Lower lobe of right lung (tissue), 2 donors: ENCODE measurements around the gene UPK1A. TPM values are rescaled to one million over a fixed set of nuclear protein-coding genes. Genes with fewer than 3 reads are reported as not detected.

ENCODE experiments used
- ATAC-seq, 2 donors: fragments of 200-7000 bp; cut with Tn5 transposase; one replicate each; pipeline ENCODE4 v1.9.1; 2020 to 2022; ENCODE audit warnings: mild to moderate bottlenecking in 2 of 2, moderate library complexity in 2 of 2
- DNase-seq: peaks from one replicate; pipeline ENCODE4 v3.0.0-alpha.2; 2020
- H3K27ac ChIP-seq: fragments of 200-600 bp; one replicate; pipeline ENCODE4 v1.8.0; 2022
- H3K27me3 ChIP-seq: fragments of 200-600 bp; one replicate; pipeline ENCODE4 v1.8.0; 2022; ENCODE audit warnings: low read depth
- H3K36me3 ChIP-seq: fragments of 200-600 bp; one replicate; pipeline ENCODE4 v1.8.0; 2022; ENCODE audit warnings: mild to moderate bottlenecking
- H3K4me1 ChIP-seq: fragments of 200-600 bp; one replicate; pipeline ENCODE4 v1.8.0; 2022
- H3K4me3 ChIP-seq: fragments of 200-600 bp; one replicate; pipeline ENCODE4 v1.8.0; 2022; ENCODE audit warnings: mild to moderate bottlenecking
- H3K9me3 ChIP-seq: fragments of 200-600 bp; one replicate; pipeline ENCODE4 v1.8.0; 2022
- intact Hi-C: fragments of 100-400 bp; cut with DNase I; formaldehyde crosslinking; loops from one replicate; pipeline ENCODE4 v1.11.0; 2022
- long read RNA-seq: library from polyadenylated mRNA; unstranded; transcript quantifications from one replicate; pipeline ENCODE4 v2.0.0, GENCODE V29; 2021
- total RNA-seq: library from RNA; stranded (reverse); fragmentation: NEBNext Ultra II Directional; extraction: Animal tissue kit (Norgen Biotek cat#: 25700); gene quantifications from one replicate; pipeline ENCODE4 v1.2.1, GENCODE V29; 2021
- TF ChIP-seq, protein P1 (sequence below): fragments of 200-600 bp; IDR thresholded peaks from one replicate; pipeline ENCODE4 v1.8.0; 2022; ENCODE audit warnings: antibody characterized with exemption, mild to moderate bottlenecking
- donor health status: DM: no; HTN: yes; CAD: no; lungs with severe emphysema.

Gene UPK1A
- total RNA-seq = not detected
- long read RNA-seq = 0 reads

DNA sequence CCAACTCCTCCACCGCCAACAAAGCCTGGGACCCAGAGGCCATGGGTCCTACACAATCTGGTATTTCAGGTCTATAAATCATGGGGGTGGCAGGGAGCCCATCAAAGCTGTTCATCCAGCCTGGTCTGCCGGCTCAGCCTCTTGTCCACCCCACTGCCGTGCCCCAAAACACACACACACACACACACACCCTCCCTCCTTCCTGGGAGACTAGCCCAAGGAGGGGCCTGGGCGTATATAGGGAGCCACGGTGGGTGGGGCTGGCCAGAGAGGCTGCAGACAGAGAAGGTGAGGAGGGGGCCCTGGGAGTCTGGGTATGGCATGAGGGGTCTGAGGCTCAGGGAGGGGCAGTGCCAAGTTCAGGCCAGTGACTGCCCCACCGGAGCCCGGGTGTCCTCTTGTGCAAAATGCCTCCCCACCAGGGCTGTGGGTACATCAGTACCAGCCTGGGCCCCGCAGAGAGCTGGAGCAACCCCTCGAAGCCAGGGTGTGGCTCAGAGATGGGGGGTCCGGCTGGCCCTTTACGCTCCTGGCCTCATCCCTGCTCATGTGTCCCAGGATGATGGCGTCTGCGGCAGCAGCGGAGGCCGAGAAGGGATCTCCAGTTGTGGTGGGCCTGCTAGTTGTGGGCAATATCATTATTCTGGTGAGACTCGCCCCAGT is at the start of gene UPK1A:
TSS of gene UPK1A (plus strand) at position 267 of the 663 bp plus-strand sequence. CDS start at position 563, 296 bp downstream.
- Histone ChIP-seq H3K27me3 (no peaks in the 10 kb centered on the region), H3K4me3 (no peak within 1 kb of the TSS), H3K9me3 (no peaks in the 10 kb centered on the region), H3K27ac (no peak within 1 kb of the TSS), H3K36me3 (peaks cover 13% of the 10 kb centered on the region), H3K4me1 (no peaks in the 10 kb centered on the region)
- TF ChIP-seq, protein P1, sequence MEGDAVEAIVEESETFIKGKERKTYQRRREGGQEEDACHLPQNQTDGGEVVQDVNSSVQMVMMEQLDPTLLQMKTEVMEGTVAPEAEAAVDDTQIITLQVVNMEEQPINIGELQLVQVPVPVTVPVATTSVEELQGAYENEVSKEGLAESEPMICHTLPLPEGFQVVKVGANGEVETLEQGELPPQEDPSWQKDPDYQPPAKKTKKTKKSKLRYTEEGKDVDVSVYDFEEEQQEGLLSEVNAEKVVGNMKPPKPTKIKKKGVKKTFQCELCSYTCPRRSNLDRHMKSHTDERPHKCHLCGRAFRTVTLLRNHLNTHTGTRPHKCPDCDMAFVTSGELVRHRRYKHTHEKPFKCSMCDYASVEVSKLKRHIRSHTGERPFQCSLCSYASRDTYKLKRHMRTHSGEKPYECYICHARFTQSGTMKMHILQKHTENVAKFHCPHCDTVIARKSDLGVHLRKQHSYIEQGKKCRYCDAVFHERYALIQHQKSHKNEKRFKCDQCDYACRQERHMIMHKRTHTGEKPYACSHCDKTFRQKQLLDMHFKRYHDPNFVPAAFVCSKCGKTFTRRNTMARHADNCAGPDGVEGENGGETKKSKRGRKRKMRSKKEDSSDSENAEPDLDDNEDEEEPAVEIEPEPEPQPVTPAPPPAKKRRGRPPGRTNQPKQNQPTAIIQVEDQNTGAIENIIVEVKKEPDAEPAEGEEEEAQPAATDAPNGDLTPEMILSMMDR = no peak
- ATAC-seq (no peak), DNase-seq (no peak)
- intact Hi-C loops = no loop called here

DNA sequence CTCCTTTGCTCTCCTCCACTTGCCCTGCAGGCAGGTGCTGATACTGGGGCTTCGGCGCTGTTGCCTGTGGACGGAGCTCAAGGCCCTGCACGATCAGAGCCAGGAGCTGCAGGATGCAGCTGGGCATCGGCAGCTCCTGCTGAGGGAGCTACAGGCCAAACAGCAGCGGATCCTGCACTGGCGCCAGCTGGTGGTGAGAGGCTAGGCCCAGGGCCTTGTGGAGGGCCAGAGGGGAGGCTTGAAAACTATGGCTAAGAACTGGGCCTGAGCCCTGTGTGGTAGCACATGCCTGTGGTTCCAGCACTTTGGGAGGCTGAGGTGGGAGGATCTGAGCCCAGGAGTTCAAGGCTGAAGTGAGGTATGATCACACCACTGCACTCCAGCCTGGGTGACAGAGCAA is 47.5 kb upstream of the UPK1A start:
- Histone ChIP-seq H3K27me3 (no peaks in the 10 kb centered on the region), H3K9me3 (no peaks in the 10 kb centered on the region), H3K27ac (no peak overlapping the region), H3K4me1 (no peaks in the 10 kb centered on the region), H3K36me3 (peaks cover 17% of the 10 kb centered on the region), H3K4me3 (no peak overlapping the region)
- ATAC-seq (no peak), DNase-seq (no peak)
- intact Hi-C loops = no loop called here
- TF ChIP-seq, protein P1 = no peak

DNA sequence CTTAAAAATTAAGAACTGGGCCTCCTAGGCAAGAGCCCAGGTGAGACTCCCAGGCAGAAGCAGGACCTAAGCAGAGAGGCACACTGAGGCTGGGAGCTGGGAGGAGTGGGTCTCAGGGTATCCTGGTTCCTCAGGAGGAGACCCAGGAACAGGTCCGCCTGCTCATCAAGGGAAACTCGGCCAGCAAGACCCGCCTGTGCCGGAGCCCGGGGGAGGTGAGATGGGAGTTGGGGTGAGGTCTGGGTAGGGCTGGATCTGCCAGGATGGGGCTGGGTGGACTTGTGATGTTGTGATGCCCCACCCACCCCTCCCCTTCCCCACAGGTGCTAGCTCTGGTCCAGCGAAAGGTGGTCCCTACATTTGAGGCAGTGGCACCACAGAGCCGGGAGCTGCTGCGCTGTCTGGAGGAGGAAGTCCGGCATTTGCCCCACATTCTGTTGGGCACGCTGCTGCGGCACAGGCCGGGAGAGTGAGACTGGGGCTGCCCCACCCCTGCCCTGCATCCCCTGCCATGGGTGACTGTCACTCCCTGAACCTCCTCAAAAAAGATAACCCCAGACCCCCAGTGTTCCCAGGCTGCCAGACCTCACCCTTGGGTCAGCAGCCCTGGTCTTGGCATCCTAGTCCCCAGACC is 46.9 kb upstream of the UPK1A start:
- intact Hi-C loops = no loop called here
- H3K27ac ChIP-seq = no peak overlapping the region
- no peak overlapping the region for H3K4me3 ChIP-seq
- H3K4me1 ChIP-seq = no peaks in the 10 kb centered on the region
- no peaks in the 10 kb centered on the region for H3K9me3 ChIP-seq
- TF ChIP-seq, protein P1 = no peak
- H3K36me3 ChIP-seq = peaks cover 17% of the 10 kb centered on the region
- ATAC-seq (no peak), DNase-seq (no peak)
- no peaks in the 10 kb centered on the region for H3K27me3 ChIP-seq

DNA sequence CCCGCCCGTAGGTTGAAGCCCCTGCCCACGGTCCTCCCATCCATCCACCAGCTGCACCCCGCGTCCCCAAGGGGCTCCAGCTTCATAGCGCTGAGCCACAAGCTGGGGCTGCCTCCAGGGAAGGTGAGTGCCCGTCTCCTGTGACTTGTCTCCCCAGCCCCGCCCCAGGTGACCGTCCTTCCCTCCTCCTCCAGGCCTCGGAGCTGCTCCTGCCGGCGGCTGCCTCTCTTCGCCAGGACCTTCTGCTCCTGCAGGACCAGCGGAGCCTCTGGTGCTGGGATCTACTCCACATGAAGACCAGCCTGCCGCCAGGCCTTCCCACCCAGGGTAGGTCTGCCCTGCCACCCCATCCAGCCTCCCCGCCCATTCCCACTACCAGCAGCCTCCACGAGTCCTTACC is 46.3 kb upstream of the UPK1A start:
- Histone ChIP-seq H3K27ac (no peak overlapping the region), H3K27me3 (no peaks in the 10 kb centered on the region), H3K4me3 (no peak overlapping the region), H3K36me3 (peaks cover 17% of the 10 kb centered on the region), H3K4me1 (no peaks in the 10 kb centered on the region), H3K9me3 (no peaks in the 10 kb centered on the region)
- intact Hi-C loops = no loop called here
- DNase-seq = no peak
- ATAC-seq = no peak
- TF ChIP-seq, protein P1 = no peak

DNA sequence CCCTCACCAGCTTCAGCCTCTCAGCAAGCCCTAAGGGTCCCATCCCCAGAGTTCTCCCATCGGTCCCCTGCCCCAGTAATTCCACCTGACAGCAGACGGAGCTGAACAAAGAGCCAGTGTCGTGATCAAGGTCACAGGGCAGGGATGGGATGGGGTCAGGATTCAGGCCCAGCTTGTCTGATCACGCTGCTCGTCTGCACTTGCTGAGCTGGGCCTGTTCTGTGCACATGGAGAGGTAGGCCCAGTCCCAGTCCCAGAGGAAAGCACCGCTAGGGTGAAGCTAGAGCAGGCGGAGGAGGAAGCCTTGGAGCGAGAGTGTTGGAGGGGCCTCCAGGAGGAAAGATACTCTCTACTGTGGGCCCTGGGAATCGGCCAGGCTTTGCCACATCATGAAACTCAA is 44.6 kb upstream of the UPK1A start:
- Histone ChIP-seq H3K36me3 (peaks cover 17% of the 10 kb centered on the region), H3K27me3 (no peaks in the 10 kb centered on the region), H3K27ac (no peak overlapping the region), H3K4me3 (no peak overlapping the region), H3K4me1 (no peaks in the 10 kb centered on the region), H3K9me3 (no peaks in the 10 kb centered on the region)
- TF ChIP-seq, protein P1 = no peak
- ATAC-seq = no peak
- intact Hi-C loops = no loop called here
- DNase-seq = no peak
